ENCODE measurements around the gene CFAP141.

DNA sequence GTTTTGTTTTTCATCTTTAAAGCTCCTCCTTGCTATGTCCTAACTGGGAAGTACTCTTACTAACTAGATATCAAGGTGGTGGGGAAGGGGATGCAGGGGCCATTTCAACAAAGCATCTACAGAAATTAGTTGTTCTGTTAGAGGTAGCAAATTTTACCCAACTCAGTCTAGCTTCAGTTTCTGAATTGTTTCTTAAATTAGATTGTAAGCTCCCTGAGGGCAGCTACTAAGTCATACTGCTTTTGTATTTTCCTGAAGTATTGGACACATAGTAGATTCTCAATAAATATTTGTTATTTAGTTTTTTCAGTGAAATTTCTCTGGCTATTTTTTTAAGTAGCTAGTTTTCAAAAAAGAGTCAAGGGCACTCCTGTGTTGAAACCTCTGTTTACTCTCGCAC lies 16.4 kb upstream of the CFAP141 start:
- TF ChIP-seq E2F1 (CRISPR knock-in tag; IDR thresholded peaks at IDR 0.05) = no peak
- TF ChIP-seq MYBL2 (CRISPR knock-in tag; IDR thresholded peaks at IDR 0.05) = no peak

All from WTC11 (cell line).